ENCODE results near the gene AXIN1. TPM values are rescaled to one million over a fixed set of nuclear protein-coding genes. Genes with fewer than 3 reads are reported as not detected.

AXIN1 gene
- total and polyA plus RNA-seq, 8 donors: 8.0 to 13.6 (median 10.8) TPM

- 81 to 84% methylated on average over 29 to 31 of the region's 31 CpGs for WGBS, 2 donors
- Histone ChIP-seq H3K4me1 (peaks cover 0 to 11% (median 6%) of the 10 kb centered on the region in 3 donors), H3K9me3 (no peaks in the 10 kb centered on the region), H3K27me3 (no peaks in the 10 kb centered on the region), H3K4me3 (no peak overlapping the region), H3K36me3 (peaks cover 5 to 31% (median 8%) of the 10 kb centered on the region in 3 donors), H3K27ac (no peak overlapping the region)
- DNase-seq (peak in 4 of 6 donors; percentile 36 to 79 (median 55)), ATAC-seq (peak in 2 of 4 donors; percentile 6 to 7), FAIRE-seq (no peak)
- intact Hi-C loops (cut with DNase I): no loop called here
- TF ChIP-seq CTCF (IDR thresholded peaks at IDR 0.05): no peak
Measured at GRCh38 chr16:371515-372301, 19.2 kb upstream of the AXIN1 start.

GRCh38 chr16:370979-371514 is 18.5 kb upstream of the AXIN1 start:
- TF ChIP-seq CTCF (IDR thresholded peaks at IDR 0.05): no peak
- H3K4me3 ChIP-seq: no peak overlapping the region
- H3K36me3 ChIP-seq: peaks cover 5 to 24% (median 8%) of the 10 kb centered on the region in 3 donors
- H3K27ac ChIP-seq: peak overlapping the region in 3 of 4 donors; percentile 22 to 44 (median 30)
- FAIRE-seq (no peak), ATAC-seq (peak in 3 of 4 donors; percentile 2 to 4 (median 3)), DNase-seq (peak in 1 of 6 donors; percentile 46)
- H3K9me3 ChIP-seq: no peaks in the 10 kb centered on the region
- 67 to 82% methylated on average over 10 of the region's 10 CpGs for whole genome bisulfite sequencing, 2 donors
- no peaks in the 10 kb centered on the region for H3K27me3 ChIP-seq
- intact Hi-C loops (cut with DNase I): no loop called here
- peaks cover 0 to 11% (median 6%) of the 10 kb centered on the region in 3 donors for H3K4me1 ChIP-seq

- Histone ChIP-seq H3K36me3 (peaks cover 5 to 21% (median 8%) of the 10 kb centered on the region in 3 donors), H3K27ac (peak within 1 kb of the TSS in 3 of 4 donors; percentile 22 to 44 (median 30)), H3K9me3 (no peaks in the 10 kb centered on the region), H3K27me3 (no peaks in the 10 kb centered on the region), H3K4me1 (peaks cover 0 to 11% (median 6%) of the 10 kb centered on the region in 3 donors), H3K4me3 (peak within 1 kb of the TSS in 3 of 4 donors; percentile 8 to 46 (median 27))
- peak; percentile 92 for FAIRE-seq
- DNase-seq: peak; percentile 91 to 97 (median 92)
- ATAC-seq: peak; percentile 92 to 95 (median 94)
- intact Hi-C loops (cut with DNase I): no loop called here
- WGBS, 2 donors: 0% methylated on average over 23 to 29 of the region's 30 CpGs
- TF ChIP-seq CTCF (IDR thresholded peaks at IDR 0.05): no peak
Measured at GRCh38 chr16:370443-370842, 17.9 kb upstream of the AXIN1 start, which contains the start of gene MRPL28. TSS of gene MRPL28 (minus strand) at chr16:370538. CDS start at chr16:370218, 320 bp downstream.

GRCh38 chr16:369866-370436 is 17.4 kb upstream of the AXIN1 start:
- H3K4me1 ChIP-seq: peaks cover 0 to 11% (median 6%) of the 10 kb centered on the region in 3 donors
- peaks cover 5 to 17% (median 8%) of the 10 kb centered on the region in 3 donors for H3K36me3 ChIP-seq
- H3K4me3 ChIP-seq: peak overlapping the region in 3 of 4 donors; percentile 8 to 46 (median 27)
- peak; percentile 28 to 66 (median 57) for ATAC-seq
- peak in 4 of 6 donors; percentile 35 to 84 (median 62) for DNase-seq
- no peak for FAIRE-seq
- 14 to 15% methylated on average over 40 to 44 of the region's 44 CpGs for WGBS, 2 donors
- no peaks in the 10 kb centered on the region for H3K27me3 ChIP-seq
- H3K27ac ChIP-seq: no peak overlapping the region
- no peak for TF ChIP-seq CTCF (IDR thresholded peaks at IDR 0.05)
- intact Hi-C loops (cut with DNase I): no loop called here
- no peaks in the 10 kb centered on the region for H3K9me3 ChIP-seq

All from pancreas (tissue), 10 donors.